Measurements from ENCODE around the gene FRAT2.

Gene FRAT2

DNA sequence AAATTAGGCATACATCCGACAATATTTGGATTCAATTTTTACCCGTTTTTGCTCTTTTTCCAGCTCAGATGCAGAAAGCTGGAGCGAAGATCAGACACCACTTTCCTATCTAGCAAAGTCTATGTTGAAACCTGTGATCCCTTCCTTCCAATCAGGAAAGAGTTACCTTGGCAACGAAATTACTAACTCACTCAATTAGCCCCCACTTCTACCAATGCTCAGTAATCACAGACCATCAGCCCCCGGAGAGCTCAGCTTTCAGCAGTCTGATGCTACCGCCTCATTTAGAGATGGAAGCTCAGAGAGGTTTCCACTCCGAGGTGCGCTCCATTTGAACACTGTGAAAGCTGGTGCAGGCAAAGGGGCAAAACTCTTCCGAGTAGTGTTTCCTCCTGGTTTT is 8.8 kb downstream of the FRAT2 start:
- no peak for DNase-seq (ENCODE audit: low spot score)

DNA sequence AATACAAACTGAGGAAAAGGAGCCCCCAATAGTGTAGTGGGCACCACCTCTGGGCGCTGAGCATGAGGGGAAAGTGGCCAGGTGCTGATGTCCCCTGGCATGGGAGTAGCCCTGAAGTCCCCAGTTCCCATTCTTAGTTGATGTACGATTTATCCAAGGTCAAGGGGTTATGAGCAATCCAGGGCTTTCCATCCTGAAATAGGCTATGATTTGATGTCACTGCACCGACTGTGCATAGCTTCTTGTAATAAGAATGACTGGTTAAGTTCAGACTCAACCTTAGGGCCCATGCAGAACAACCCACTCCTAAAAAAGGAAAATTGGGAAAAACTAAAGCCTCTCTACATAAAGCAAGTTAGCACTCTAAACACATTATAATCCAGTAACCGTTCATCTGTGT is 11.0 kb downstream of the FRAT2 start:
- no peak for DNase-seq (ENCODE audit: low spot score)

DNA sequence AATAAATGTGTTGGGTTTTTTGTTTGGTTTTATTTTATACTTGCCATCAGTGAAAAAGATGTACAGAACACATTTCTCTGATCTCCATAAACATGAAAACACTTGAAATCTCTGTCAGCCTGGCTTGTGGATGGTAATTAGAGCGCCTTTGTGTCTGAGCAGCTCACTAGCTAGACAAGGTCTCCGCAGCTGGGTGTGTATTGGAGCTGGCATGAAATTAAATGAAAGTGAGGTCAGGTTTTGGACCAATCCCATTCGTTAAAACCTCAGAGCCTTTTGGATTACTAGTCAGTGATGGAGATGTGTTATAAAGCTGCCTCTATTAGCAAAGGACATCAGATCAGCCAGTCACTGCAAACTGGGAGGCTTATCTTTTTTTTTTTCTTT is 12.7 kb downstream of the FRAT2 start:
- no peak for DNase-seq (ENCODE audit: low spot score)

DNA sequence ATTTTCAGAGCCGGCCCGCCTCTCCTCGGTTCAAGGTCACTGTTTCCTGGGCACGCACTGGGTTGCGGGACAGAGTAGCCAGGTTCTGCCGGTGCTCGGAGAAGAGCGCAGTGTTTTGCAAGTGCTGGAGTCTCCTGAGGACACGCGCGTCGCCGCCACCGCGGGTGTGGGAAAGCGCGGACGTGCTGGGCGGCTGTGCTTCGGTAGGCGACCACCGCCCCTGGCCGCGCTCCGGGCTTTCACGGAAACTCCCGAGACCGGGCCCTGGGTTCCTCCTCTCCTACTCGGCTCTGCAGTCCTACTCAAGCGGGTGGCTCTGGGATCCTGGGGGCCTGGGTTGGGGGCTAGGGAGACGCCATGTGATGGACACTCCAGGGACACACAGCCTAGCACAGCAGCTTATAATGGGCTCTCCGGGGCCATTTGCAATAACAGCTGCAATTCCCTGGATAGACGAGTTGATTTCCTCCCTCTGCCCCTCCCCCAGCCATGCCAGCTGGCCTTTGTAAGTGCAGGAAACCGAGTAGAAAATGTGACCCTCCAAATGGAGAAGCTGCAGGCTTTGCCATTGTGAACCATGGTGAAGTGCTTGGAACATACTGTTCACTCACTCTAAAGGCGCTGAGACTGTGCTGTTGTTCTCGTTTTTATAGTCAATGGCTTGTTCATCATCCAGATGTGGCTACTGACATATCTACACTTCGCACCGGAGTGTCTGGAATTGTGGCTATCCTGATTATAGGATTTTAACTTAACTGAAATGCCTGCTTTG is 13.3 kb downstream of the FRAT2 start:
- no peak for DNase-seq (ENCODE audit: low spot score)

DNA sequence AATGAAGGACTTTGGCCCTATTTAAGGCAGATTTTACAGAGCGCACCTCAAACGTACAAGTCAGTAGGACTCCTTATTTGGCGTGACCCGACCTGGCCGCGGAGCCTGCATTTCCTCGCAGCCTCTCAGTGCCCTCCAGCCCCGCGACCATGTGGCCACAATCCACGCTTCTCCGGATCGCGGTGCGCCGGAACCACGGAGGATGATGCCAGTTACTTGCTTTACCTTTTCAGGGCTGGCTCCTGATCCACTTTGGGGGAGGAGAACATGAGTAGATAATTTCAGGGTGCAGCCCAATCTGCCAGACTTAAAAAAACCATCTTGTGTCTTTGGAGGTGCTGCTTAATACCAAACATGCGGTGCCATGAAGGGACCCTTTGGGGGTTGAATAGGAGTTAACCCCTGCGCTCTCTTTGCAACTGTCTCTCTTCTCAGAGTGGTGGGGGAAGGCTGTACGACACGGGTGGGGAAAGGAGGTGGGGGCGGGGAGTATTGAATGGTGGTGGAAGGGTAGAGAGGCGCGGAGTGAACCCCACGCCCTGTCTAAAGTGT is 14.0 kb downstream of the FRAT2 start:
- no peak for DNase-seq (ENCODE audit: low spot score)

DNA sequence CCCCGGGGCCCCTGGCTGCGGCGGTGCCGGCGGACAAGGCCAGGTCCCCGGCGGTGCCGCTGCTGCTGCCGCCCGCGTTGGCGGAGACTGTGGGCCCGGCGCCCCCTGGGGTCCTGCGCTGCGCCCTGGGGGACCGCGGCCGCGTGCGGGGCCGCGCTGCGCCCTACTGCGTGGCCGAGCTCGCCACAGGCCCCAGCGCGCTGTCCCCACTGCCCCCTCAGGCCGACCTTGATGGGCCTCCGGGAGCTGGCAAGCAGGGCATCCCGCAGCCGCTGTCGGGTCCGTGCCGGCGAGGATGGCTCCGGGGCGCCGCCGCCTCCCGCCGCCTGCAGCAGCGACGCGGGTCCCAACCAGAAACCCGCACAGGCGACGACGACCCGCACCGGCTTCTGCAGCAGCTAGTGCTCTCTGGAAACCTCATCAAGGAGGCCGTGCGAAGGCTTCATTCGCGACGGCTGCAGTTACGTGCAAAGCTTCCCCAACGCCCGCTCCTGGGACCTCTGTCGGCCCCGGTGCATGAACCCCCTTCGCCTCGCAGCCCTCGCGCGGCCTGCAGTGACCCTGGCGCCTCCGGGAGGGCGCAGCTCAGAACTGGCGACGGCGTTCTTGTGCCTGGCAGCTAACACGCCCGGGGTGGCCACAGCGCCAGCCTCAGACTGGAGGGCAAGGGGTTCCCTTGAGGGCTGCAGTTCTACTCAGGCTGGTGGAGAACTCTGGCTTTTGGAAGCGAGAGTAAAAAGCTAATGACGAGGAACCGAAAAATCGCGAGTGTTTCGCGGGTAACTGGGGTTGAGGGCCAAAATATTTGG is 14.7 kb downstream of the FRAT2 start:
- peak; percentile 40 for DNase-seq (ENCODE audit: low spot score)

DNA sequence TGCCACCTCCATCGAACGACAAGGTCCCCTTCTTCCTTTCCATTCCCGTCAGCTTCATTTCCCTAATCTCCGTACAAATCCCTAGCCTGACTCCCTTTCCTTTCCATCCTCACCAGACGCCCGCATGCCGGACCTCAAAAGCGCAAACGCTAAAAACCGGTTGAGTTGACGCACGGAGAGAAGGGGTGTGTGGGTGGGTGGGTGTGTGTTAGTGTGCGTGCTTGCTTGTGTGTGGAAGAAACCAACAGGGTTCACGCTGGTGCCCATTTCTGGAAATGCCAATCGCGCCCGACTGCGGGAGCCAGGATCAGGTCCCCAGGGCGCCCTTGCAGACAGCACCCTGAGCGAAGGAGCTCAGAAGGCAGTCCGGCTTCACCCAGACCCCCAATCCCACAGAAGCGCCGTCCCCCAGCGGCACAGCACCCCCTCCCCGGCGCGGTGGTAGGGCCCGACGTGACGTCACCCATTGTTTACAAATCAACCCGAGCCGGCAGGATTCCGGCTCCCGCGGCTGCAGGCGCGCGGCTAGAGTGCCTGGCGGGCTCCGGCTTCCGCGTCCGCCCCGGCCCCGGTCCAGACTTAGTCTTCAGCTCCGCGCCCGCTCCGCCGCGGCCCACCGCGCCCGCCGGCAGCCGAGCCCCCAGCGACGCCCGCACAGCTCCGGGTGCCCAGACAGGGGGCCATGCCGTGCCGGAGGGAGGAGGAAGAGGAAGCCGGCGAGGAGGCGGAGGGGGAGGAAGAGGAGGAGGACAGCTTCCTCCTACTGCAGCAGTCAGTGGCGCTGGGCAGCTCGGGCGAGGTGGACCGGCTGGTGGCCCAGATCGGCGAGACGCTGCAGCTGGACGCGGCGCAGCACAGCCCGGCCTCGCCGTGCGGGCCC is 15.5 kb downstream of the FRAT2 start, which contains the start of gene FRAT1:
FRAT1 (plus strand) TSS at position 500 of the 880 bp plus-strand sequence; CDS start at position 683, 183 bp downstream.
- DNase-seq (ENCODE audit: low spot score) = peak; percentile 86

DNA sequence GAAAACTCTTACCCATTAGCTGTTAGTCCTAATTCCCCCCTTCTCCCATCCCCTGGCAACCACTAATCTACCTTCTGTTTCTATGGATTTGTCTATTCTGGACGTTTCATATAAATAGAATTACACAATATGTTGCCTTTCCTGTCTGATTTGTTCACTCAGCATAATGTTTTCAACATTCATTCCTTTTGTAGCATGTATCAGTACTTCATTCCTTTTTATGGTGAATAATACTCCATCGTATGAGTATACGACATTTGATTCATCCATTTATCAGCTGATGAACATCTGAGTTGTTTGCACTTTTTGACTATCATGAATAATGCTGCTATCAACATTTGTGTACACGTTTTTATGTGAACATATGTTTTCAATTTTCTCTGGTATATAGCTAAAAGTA is 19.9 kb downstream of the FRAT2 start:
- DNase-seq (ENCODE audit: low spot score) = no peak

DNA sequence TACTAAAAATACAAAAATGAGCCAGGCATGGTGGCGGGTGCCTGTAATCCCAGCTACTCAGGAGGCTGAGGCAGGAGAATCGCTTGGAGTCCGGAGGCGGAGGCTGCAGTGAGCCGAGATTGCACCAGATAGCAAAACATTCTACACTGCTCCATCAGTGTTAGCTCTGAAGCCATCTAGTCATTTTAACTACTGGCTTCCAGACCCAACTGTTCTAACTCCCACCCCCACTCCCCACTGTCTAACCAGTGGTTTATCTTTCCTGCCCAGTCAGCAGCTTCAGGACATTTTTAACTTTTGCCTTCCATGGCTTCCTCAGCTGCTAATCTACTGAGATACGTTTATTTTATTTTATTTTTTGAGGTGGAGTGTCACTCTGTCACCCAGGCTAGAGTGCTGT is 21.6 kb downstream of the FRAT2 start:
- no peak for DNase-seq (ENCODE audit: low spot score)

DNA sequence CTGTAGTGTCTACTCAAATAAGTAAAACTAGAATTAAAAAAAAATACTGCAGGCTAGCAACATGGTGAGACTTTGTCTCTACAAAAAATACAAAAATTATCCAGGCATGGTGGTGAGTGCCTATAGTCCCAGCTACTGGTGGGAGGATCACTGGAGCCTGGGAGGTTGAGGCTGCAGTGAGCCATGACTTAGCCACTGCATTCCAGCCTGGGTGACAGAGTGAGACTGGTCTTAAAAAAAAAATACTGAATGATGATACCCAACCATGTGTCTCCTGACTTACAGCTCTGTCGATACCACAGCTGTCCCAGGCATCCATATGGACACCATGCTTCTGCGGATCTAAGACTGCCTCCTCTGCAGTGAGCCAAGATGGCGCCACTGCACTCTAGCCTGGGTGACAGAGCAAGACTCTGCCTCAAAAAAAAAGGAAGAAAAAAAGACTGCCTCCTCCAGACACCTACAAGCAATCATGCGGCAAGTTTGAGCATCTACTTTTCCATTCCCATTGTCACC is 23.4 kb downstream of the FRAT2 start:
- no peak for DNase-seq (ENCODE audit: low spot score)

DNA sequence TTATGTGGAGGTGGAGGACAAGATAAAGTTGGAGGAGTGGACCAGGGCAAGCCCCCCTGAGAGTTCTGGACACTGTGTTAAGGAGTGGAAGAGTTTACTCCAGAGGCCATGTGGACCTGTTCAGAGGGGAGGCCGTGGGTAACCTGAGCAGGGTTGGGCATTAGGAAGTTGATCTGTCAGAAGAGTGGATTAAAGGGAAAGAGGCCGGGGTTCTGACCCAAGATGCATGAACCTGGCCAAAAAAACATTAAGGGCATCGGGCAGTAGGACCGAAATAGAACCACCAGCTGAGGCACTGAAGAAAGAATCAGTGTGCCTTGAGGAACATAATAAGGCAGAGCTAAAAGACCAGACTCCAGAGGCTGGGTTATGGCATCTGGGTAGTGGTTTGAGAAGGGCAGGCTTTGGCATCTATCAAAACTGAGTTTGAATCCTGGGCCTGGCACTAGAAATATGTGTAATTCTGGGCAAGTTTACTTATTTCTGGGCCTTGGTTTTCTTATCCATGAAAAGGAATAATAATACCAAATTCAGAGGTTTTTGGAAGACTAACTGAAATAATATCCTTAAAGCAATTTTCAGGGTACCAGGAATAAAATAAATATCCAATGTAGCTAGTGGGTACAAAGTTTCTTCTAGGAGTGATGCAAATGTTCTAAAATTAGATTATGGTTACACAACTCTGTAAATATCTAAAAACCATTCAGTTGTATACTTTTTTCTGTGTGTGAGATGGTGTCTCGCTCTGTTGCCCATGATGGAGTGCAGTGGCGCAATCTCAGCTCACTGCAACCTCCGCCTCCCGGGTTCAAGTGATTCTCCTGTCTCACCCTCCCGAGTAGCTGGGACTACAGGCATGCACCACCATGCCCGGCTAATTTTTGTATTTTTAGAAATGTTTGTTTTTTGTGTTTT is 26.4 kb downstream of the FRAT2 start:
- DNase-seq (ENCODE audit: low spot score) = no peak

DNA sequence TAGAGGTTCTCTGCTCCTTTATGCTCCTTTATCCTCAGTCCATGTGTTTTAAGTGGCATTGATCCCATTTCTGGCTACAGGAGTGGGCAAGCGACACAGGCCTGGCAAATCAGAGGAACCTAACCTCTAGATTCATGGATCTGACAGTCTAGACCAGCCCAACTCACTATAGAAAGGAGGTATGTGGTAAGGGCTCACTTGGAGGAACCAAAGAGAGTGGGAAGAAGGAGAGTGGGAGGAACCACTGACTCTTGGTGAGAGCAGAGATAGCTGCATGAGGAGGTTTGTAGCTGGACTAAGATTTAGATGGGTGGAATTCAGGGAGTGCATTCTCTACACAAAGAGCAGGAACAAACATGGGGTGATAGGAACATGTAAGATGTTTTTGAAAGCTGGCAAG is 27.1 kb downstream of the FRAT2 start:
- DNase-seq (ENCODE audit: low spot score) = no peak

DNA sequence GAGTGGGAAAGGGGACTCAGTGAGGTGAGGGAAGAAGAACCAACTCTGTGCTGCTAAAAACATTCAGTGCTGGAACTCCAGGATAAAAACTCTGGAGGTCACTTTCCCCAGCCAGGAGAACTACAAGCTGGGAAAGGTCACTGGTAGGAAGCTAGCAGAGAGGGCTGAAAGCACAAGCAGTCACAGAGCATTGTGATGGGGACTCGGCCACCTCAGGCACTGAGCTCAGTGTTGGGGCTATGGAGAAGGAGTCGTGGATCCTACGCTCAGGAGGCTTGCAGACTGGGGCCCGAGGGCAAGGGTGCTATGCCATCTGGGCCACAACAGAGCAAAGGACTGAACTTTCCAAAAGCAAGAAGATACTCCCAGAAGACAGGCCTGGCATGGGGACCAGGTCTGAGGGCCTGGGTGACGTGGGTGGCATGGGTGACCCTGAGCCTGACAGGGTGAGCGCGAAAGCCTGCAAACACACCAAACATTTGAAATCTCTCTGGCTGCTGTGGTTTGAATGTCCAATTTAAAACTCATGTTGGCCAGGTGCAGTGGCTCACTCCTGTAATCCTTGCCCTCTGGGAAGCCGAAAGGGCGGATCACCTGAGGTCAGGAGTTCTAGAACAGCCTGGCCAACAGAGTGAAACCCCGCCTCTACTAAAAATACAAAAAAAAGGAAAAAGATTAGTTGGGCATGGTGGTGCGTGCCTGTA is 32.3 kb downstream of the FRAT2 start:
- no peak for DNase-seq (ENCODE audit: low spot score)

DNA sequence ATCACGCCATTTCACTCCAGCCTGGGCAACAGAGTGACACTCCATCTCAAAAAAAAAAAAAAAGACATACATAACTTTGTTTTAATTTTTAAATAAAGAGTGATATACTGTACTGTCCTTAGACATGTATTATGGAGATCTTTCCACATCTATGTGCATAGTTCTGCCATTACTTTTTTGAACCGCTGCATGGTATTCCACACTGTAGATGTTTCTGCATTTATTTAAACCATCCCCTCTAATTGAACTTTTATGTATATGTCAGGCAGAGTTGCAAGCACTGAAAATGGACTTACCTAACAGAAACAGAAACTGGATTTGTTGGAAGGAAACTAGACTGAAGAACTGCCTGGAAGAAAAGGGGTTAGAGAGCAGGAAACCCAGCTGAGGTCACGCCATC is 33.5 kb downstream of the FRAT2 start:
- no peak for DNase-seq (ENCODE audit: low spot score)

DNA sequence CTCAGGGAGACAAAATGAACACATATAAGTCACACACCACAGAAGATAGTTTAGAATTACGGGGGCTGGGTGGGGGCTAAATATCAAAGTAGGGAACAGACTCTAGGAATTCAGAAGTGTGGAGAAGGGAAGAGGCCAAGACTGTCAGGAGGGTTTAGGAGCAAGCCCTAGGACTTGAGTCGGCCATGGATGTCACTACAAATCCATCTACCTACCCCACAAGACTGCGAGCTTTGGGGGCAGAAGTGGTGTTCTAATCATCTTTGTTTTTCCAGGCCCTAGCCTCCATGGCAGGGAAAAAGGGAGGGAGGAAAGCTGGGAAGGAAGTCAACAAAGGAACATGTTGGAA is 36.3 kb downstream of the FRAT2 start:
- no peak for DNase-seq (ENCODE audit: low spot score)

DNA sequence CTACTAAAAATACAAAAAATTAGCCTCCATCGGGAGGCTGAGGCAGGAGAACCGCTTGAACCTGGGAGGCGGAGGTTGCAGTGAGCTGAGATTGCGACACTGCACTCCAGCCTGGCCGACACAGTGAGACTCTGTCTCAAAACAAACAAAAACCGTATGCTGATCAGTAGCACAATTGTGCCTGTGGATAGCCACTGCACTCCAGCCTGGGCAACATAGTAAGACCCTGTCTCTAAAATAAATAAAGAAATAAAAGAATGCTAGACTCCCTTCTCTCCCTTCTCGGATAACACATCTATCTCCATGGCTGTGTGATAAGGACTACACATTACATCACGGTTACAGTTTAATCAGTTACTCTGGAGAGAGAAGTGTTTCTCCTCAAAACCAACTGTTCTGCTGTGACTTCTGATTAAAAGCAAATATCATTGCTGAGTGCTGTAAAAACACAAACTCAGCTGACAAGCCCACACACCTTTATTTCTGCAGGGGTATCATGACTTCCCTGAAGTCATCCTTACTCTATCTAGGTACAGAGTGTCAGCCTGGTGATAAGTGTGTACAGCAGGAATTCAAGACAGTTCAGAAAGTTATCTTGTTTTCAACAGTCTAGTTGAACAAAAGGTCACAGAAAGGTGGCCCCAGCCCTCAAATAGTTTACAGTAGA is 36.8 kb downstream of the FRAT2 start:
- DNase-seq (ENCODE audit: low spot score) = no peak

DNA sequence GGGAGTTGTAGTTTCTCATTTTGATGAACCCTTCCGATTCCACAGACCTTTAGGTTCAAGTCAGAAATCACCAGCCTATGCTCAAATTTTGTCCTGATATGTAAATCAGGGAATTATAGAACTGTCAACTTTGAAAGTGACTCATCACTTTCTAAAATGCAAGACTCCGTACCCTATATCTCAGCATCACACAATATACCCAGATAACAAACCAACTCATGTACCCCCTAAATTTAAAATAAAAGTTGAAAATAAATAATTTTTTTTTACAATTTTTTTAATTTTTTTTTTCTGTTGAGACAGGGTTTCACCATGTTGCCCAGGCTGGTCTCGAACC is 41.7 kb downstream of the FRAT2 start:
- no peak for DNase-seq (ENCODE audit: low spot score)

DNA sequence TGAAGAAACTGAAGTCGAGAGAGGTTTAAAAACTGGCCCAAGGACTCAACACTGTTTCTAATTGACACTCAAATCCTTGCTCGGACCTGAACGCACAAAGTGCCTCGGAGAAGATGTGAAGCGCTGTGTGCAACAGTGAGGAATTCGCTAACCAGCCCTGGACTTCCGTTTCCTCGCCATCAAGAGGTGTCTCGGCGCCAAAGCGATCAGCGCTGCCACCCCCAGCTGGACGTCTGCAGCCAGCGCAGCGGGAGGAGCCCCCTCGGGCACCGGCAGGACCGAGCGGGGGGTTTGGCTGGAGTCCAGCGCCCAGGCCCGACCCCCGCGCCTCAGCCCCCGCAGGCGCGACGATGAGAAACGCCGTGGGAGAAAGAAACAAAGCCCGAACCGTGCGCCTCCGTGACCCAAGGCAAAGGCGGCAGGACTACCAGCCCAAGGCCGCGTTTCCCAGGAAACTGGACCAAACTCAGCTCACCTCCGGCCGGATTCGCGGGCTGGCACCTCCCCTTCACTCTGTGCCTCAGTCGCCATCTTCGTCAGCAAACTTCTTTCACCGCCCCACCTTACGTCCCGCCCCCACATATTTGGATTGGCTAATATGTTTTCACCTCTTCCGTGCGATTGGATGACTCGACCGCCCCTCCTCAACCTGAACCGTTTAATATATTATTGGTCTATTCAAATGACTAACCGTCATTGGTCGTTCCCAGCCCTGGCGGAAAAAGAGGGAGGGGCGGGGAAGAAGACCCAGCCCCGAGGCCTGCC is 42.2 kb downstream of the FRAT2 start, which contains the start of gene ARHGAP19:
ARHGAP19 (minus strand) TSS at position 541 of the 765 bp plus-strand sequence; CDS start at position 531, 10 bp downstream.
- DNase-seq (ENCODE audit: low spot score) = peak; percentile 96

Data from AG08396 (cell line).